ENCODE data around the gene EHD1.

EHD1 gene

DNA sequence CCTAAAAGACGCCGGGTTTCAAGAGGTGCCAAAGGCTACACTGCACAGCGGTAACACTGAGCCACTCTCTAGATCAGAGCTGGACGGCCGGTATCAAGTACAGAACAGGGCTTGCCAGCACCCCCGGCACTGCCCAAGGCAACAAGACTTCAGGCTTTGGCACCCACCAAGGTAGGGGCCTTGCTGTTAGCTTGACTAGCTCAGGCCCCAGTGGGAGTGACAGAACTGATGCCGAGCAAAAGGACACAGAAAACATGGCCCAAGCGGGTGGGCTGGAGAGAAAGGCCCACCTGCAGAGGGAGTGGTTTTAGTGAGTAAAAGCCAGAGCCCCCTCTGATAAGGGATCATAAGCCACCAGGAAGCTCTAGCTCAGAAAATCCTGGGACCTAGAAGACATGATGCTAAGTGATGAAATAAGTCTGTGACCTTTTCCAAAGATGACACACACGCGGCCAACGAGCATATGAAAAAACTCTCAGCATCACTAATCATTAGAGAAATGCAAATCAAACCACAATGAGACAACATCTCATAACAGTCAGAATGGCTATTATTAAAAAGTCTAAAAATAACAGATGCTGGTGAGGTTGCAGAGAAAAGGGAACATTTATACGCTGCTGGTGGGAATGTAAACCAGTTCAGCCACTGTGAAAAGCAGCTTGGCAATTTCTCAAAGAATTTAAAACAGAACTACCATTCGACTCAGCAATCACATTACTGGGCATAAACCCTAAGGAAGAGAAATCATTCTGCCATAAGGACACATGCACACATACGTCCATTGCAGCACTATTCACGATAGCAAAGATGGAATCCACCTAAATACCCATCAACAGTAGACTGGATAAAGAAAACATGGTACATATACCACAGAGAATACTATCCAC lies 12.9 kb downstream of the EHD1 start:
- DNase-seq, result no peak
- in situ Hi-C loops (cut with HindIII; ENCODE audit: low pct_ligation_motif_present, low pct_unique_long_range_greater_than_20kb, low sequenced_read_pairs), result no loop called here

DNA sequence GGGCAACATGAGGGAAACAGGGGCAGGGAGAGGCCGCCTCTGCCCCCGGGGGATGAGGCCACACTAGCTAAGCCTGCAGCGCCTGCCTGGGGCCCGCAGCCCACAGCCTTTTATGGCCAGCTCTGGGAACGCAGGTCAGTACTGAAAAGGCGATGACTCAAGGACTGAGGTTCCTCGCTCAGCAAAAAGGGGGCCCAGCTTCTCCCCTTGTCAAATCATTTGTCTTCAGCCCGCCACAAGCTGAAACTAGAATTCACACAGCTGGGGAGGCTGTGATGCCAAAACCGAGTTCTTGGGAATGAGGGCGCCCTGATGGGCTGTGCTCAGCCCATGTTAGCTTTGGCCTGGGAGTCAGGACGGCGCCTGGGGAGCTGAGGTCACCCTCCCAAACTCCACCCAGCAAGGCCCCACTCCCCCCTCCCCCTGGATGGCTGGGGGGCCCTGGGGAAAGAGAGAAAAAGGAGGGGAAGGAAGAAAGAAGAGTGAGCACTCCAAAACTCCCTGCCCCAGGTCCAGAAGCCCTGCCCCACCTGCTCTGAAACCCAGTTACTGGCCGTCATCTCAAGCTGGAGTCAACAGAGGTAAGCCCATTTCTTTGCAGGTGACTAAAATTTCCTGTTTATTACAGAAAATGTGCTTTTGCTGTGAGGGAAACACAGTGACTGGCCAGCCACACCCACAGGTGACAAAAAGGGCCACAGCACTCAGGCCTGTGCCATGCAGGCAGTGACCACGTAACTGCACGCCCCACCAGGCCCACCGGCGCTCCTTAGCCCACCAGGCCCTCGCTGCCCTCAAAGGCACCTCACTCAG lies 13.7 kb downstream of the EHD1 start:
- DNase-seq, result no peak
- in situ Hi-C loops (cut with HindIII; ENCODE audit: low pct_ligation_motif_present, low pct_unique_long_range_greater_than_20kb, low sequenced_read_pairs), result no loop called here

- in situ Hi-C loops (cut with HindIII; ENCODE audit: low pct_ligation_motif_present, low pct_unique_long_range_greater_than_20kb, low sequenced_read_pairs), result no loop called here
- DNase-seq, result no peak
These were observed 14.3 kb downstream of the EHD1 start for GRCh38 chr11:64864135-64864472.

- in situ Hi-C loops (cut with HindIII; ENCODE audit: low pct_ligation_motif_present, low pct_unique_long_range_greater_than_20kb, low sequenced_read_pairs), result no loop called here
- DNase-seq, result no peak
These were observed 14.9 kb downstream of the EHD1 start for GRCh38 chr11:64863391-64864060.

DNA sequence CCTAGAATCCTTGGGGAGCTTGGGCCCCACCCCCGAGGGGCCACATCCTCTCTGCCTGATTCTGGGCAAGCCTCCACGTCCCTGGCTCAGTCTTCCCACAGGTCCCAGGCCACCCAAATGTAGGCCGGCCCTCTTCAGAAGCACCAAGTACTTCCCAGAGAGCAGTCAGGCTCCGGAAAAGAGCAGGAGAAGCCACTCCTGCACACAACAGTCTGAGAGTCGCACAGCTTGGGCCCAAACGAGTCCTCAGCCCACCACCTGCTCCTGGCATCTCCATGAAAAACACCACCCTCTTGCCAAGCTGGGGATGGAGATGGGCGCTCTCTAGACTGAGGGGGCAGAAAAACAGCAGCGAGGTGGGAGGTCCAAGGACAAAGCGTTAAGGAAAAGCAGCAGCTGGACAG lies 15.4 kb downstream of the EHD1 start:
- in situ Hi-C loops (cut with HindIII; ENCODE audit: low pct_ligation_motif_present, low pct_unique_long_range_greater_than_20kb, low sequenced_read_pairs), result no loop called here
- no peak for DNase-seq

- no peak for DNase-seq
- in situ Hi-C loops (cut with HindIII; ENCODE audit: low pct_ligation_motif_present, low pct_unique_long_range_greater_than_20kb, low sequenced_read_pairs), result no loop called here
These were observed 17.0 kb downstream of the EHD1 start for GRCh38 chr11:64861227-64861975.

DNA sequence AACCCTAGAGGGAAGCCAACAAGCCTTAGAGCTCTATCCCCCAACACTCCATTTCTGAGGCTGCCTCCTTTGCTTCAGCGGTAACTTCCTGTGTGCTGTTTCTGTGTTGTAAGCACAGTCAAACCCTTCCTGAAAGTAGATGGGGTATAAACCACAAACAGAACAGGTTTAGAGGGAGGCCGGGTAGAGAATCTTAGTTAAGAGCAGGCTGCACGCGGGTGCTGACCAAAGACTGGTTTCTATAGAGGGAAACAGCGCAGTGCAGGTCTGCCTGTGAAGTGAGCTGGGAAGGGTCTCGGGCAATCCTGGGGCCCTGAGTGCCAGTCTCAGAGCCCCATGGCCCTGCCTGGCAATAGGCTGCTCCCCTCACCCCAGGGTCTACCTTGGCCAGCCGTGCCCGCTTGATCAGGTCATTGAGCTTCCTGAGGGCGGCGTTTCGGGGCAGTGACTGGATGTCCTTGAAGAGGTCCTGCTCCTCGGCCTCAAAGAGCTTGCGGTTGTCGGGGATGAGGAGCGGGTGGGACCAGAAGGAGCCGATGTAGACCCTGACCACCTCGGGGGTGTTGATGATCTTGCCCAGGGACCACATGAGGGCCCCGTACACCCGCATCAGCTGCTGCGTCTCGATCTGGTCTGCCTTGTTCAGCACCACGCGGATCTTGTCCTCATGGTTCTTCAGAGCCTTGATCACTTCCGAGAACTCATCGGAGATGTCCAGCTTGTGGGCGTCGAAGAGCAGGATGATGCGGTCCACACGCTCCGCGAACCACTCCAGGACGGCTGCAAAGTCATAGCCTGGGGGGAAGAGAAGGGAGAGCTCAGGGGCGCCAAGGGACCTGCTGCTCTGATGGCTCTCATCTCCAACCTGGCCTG lies 18.6 kb downstream of the EHD1 start:
- in situ Hi-C loops (cut with HindIII; ENCODE audit: low pct_ligation_motif_present, low pct_unique_long_range_greater_than_20kb, low sequenced_read_pairs), result no loop called here
- DNase-seq, result no peak

- DNase-seq, result no peak
- in situ Hi-C loops (cut with HindIII; ENCODE audit: low pct_ligation_motif_present, low pct_unique_long_range_greater_than_20kb, low sequenced_read_pairs), result no loop called here
These were observed 19.8 kb downstream of the EHD1 start for GRCh38 chr11:64858467-64859263.

- in situ Hi-C loops (cut with HindIII; ENCODE audit: low pct_ligation_motif_present, low pct_unique_long_range_greater_than_20kb, low sequenced_read_pairs), result no loop called here
- no peak for DNase-seq
These were observed 20.9 kb downstream of the EHD1 start for GRCh38 chr11:64857485-64857884.

- in situ Hi-C loops (cut with HindIII; ENCODE audit: low pct_ligation_motif_present, low pct_unique_long_range_greater_than_20kb, low sequenced_read_pairs), result no loop called here
- peak; percentile 86 for DNase-seq
These were observed 21.8 kb downstream of the EHD1 start for GRCh38 chr11:64856382-64857227.

DNA sequence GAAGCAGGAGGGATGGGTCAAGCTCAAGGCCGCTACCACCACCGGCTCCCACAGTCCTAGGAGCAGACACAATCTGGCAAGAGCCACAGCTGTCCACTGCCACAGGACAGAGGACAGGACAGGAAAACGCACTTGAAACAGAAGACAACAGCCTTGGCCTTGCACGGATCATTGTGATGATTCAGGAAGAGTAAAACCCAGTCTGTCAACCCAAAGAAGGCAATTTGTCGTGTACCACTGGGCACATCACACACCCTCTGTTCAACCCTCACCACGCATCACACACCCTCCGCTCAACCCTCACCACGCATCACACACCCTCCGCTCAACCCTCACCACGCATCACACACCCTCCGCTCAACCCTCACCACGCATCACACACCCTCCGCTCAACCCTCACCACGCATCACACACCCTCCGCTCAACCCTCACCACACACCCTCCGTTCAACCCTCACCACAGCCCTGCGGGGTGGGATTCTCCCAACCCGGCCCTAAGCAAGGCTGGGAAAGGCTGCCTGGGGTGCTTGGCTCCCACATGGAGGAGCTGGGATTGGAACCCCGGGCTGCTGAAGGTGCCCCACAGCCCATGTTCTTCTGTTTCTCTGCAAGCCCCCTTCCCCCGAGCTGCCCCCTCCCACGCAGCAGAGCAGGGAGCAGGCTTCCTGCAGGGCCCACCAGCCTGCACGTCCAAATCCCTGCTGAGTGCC lies 22.7 kb downstream of the EHD1 start:
- in situ Hi-C loops (cut with HindIII; ENCODE audit: low pct_ligation_motif_present, low pct_unique_long_range_greater_than_20kb, low sequenced_read_pairs), result no loop called here
- DNase-seq, result no peak

GRCh38 chr11:64854534-64855502 lies 23.6 kb downstream of the EHD1 start:
- in situ Hi-C loops (cut with HindIII; ENCODE audit: low pct_ligation_motif_present, low pct_unique_long_range_greater_than_20kb, low sequenced_read_pairs), result loop anchor here (5.0 kb wide), 1 partner anchor 37 kb away; no protein-coding TSS in a partner anchor
- DNase-seq, result peak; percentile 94

DNA sequence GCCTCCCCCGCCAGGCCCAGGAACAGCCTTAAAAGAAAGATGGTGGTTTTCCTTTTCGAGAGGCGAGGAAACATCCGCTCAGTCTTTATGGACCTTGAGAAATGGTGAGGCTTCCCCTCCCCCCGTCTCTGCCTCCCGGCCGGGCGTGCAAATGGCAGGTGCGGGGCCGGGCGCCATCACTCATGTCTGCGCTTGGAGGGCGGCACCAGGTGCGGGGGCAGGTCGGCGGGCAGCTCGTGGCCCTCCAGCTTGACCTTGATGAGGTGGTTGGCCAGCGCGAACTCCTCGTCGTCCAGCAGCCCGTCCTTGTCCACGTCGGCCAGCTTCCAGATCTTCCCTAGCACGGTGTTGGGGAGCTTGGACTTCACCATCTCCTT lies 24.3 kb downstream of the EHD1 start:
- no peak for DNase-seq
- in situ Hi-C loops (cut with HindIII; ENCODE audit: low pct_ligation_motif_present, low pct_unique_long_range_greater_than_20kb, low sequenced_read_pairs), result loop anchor here (5.0 kb wide), 1 partner anchor 38 kb away; no protein-coding TSS in a partner anchor

DNA sequence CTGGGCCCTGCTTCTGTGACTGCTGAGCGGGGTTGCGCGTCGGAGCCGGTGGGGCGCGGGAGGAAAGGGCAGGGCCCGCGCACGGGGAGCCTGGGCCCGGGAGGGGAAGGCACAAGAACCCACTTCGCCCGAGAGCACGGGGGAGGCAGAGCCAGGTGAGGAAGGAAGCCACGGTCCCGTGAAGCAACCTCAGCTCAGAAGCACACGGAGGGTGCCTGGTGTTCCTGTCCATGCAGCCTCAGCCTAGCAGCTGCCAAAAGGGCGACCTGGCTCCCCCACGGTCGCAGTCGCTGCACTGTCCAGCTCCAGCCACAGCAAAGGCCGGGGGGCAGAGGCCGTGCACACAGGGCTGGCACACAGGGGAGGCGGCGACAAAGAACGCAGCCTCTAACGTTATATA lies 24.7 kb downstream of the EHD1 start:
- in situ Hi-C loops (cut with HindIII; ENCODE audit: low pct_ligation_motif_present, low pct_unique_long_range_greater_than_20kb, low sequenced_read_pairs), result loop anchor here (5.0 kb wide), 1 partner anchor 39 kb away; no protein-coding TSS in a partner anchor
- DNase-seq, result no peak

Measured in ACHN (cell line).